ENCODE data around the gene SLC41A3.
"Not testable (repeated sequence)": the region's sequence is repeated elsewhere in the genome, so short reads cannot be mapped to it uniquely, and the experiment has no call there.

SLC41A3 gene

GRCh38 chr3:126002189-126002588, 81.7 kb downstream of the SLC41A3 start:
- no peak for DNase-seq (ENCODE audit: low read depth)

GRCh38 chr3:125996751-125997150, 87.2 kb downstream of the SLC41A3 start:
- not testable (repeated sequence) for DNase-seq (ENCODE audit: low read depth)

GRCh38 chr3:125990253-125990970, 93.5 kb downstream of the SLC41A3 start:
- DNase-seq (ENCODE audit: low read depth): peak; percentile 63

- DNase-seq (ENCODE audit: low read depth): not testable (repeated sequence)
Measured at GRCh38 chr3:125984951-125985350, 99.0 kb downstream of the SLC41A3 start.

- not testable (repeated sequence) for DNase-seq (ENCODE audit: low read depth)
Measured at GRCh38 chr3:125977104-125977503, 106.8 kb downstream of the SLC41A3 start.

GRCh38 chr3:125976003-125976390, 107.9 kb downstream of the SLC41A3 start:
- DNase-seq (ENCODE audit: low read depth): not testable (repeated sequence)

GRCh38 chr3:125975245-125976002, 108.5 kb downstream of the SLC41A3 start:
- DNase-seq (ENCODE audit: low read depth): not testable (repeated sequence)

GRCh38 chr3:125971997-125972944, 111.7 kb downstream of the SLC41A3 start:
- not testable (repeated sequence) for DNase-seq (ENCODE audit: low read depth)

- not testable (repeated sequence) for DNase-seq (ENCODE audit: low read depth)
Measured at GRCh38 chr3:125968701-125969592, 115.0 kb downstream of the SLC41A3 start, which contains the start of gene ROPN1B. ROPN1B (plus strand) TSS chr3:125969178; CDS start chr3:125972055, 2,877 bp downstream.

- DNase-seq (ENCODE audit: low read depth): not testable (repeated sequence)
Measured at GRCh38 chr3:125968121-125968520, 115.8 kb downstream of the SLC41A3 start.

GRCh38 chr3:125967156-125967555, 116.8 kb downstream of the SLC41A3 start:
- no peak for DNase-seq (ENCODE audit: low read depth)

GRCh38 chr3:125965505-125965904, 118.4 kb downstream of the SLC41A3 start:
- no peak for DNase-seq (ENCODE audit: low read depth)

GRCh38 chr3:125963834-125964233, 120.1 kb downstream of the SLC41A3 start:
- not testable (repeated sequence) for DNase-seq (ENCODE audit: low read depth)

- no peak for DNase-seq (ENCODE audit: low read depth)
Measured at GRCh38 chr3:125961289-125961589, 122.7 kb downstream of the SLC41A3 start.

- no peak for DNase-seq (ENCODE audit: low read depth)
Measured at GRCh38 chr3:125960456-125961288, 123.3 kb downstream of the SLC41A3 start.

GRCh38 chr3:125960066-125960424, 123.9 kb downstream of the SLC41A3 start:
- DNase-seq (ENCODE audit: low read depth): no peak

- no peak for DNase-seq (ENCODE audit: low read depth)
Measured at GRCh38 chr3:125959317-125960065, 124.4 kb downstream of the SLC41A3 start.

- DNase-seq (ENCODE audit: low read depth): no peak
Measured at GRCh38 chr3:125958511-125959316, 125.2 kb downstream of the SLC41A3 start.

All from fibroblast of the conjunctiva (primary cell).